SK-N-SH (cell line): ENCODE results near the gene SHC3. TPM values are rescaled to one million over a fixed set of nuclear protein-coding genes. Genes with fewer than 3 reads are reported as not detected.

ENCODE experiments used
- CTCF ChIA-PET: fragments of 300-600, 350-600 bp; formaldehyde crosslinking; extraction: SDS; loops from one replicate; lab custom pipeline; 2021; lab: Yijun Ruan, JAX
- POLR2A ChIA-PET: fragments of 350-600 bp; sonication (Branson Sonifier 250); formaldehyde crosslinking; extraction: SDS; loops from one replicate; lab custom pipeline; 2020; ENCODE audit warnings: antibody characterized with exemption, inconsistent platforms; lab: Yijun Ruan, JAX
- DNase-seq: peaks from one replicate; pipeline ENCODE4 v3.0.0; 2012
- H2AFZ ChIP-seq: fragments of 200-600 bp; sonication (generic); 2 replicates; pipeline ENCODE4 v1.8.1; 2016; ENCODE audit warnings: antibody characterized with exemption, mild to moderate bottlenecking, low read depth
- H3F3A ChIP-seq: fragments of 200-600 bp; sonication (generic); replicated peaks from 2 replicates; pipeline ENCODE3; 2016; ENCODE audit warnings: antibody characterized with exemption, mild to moderate bottlenecking; ENCODE audit not compliant: insufficient read depth
- H3K27ac ChIP-seq, 2 experiments: fragments of 200-500 bp in 1 of 2; fragments of 200-600 bp in 1 of 2; sonication (Bioruptor generic) in 1 of 2; sonication (generic), shearing (Covaris generic) in 1 of 2; 2 replicates each; pipeline versions ENCODE4 v1.5.1 to v1.6.1; 2014 to 2016; ENCODE audit warnings: low read depth in 2 of 2, inconsistent platforms in 1 of 2, low read length in 1 of 2, mild to moderate bottlenecking in 1 of 2, mixed read lengths in 1 of 2
- H3K27me3 ChIP-seq: fragments of 200-600 bp; sonication (generic), shearing (Covaris generic); 2 replicates; pipeline ENCODE4 v1.6.1; 2016; ENCODE audit warnings: mixed run types; ENCODE audit not compliant: insufficient read depth
- H3K36me3 ChIP-seq, 2 experiments: fragments of 200-500 bp in 1 of 2; fragments of 200-600 bp in 1 of 2; sonication (Bioruptor generic) in 1 of 2; sonication (generic) in 1 of 2; replicated peaks in 1 of 2; 2 replicates each; pipeline versions ENCODE3 to v1.5.1; 2014 to 2016; ENCODE audit warnings: low read length in 1 of 2, mild to moderate bottlenecking in 1 of 2; ENCODE audit not compliant: insufficient read depth in 2 of 2, control insufficient read depth in 1 of 2
- H3K4me1 ChIP-seq, 2 experiments: fragments of 200-500 bp in 1 of 2; fragments of 200-600 bp in 1 of 2; sonication (Bioruptor generic) in 1 of 2; sonication (generic), shearing (Covaris generic) in 1 of 2; 2 replicates each; pipeline versions ENCODE4 v1.5.1 to v1.6.1; 2014 to 2016; ENCODE audit warnings: low read depth in 1 of 2, low read length in 1 of 2, mixed run types in 1 of 2; ENCODE audit not compliant: insufficient read depth in 2 of 2, control insufficient read depth in 1 of 2
- H3K4me2 ChIP-seq: fragments of 200-600 bp; sonication (generic), shearing (Covaris generic); 2 replicates; pipeline ENCODE4 v1.6.1; 2017; ENCODE audit warnings: mixed run types
- H3K4me3 ChIP-seq, 2 experiments: fragments of 200-500 bp in 1 of 2; fragments of 200-600 bp in 1 of 2; sonication (Bioruptor generic) in 1 of 2; sonication (generic), shearing (Covaris generic) in 1 of 2; 2 replicates each; pipeline versions ENCODE4 v1.5.1 to v1.8.1; 2014 to 2016; ENCODE audit warnings: low read depth in 2 of 2, inconsistent platforms in 1 of 2, low read length in 1 of 2, mild to moderate bottlenecking in 1 of 2, mixed read lengths in 1 of 2, moderate library complexity in 1 of 2
- H3K79me2 ChIP-seq: fragments of 200-600 bp; sonication (generic); 2 replicates; pipeline ENCODE4 v1.8.1; 2017; ENCODE audit warnings: mild to moderate bottlenecking; ENCODE audit not compliant: insufficient read depth
- H3K9ac ChIP-seq: fragments of 200-600 bp; sonication (generic); 2 replicates; pipeline ENCODE4 v1.6.1; 2017; ENCODE audit warnings: mixed run types
- H3K9me2 ChIP-seq: fragments of 200-600 bp; sonication (generic); 2 replicates; pipeline ENCODE4 v1.6.1; 2017; ENCODE audit warnings: mixed run types
- H3K9me3 ChIP-seq: fragments of 200-600 bp; sonication (generic); 2 replicates; pipeline ENCODE4 v1.6.1; 2017; ENCODE audit warnings: mixed run types, mild to moderate bottlenecking, moderate library complexity
- H4K20me1 ChIP-seq: fragments of 200-600 bp; sonication (generic); 2 replicates; pipeline ENCODE4 v1.6.1; 2017; ENCODE audit warnings: mild to moderate bottlenecking, mixed run types; ENCODE audit not compliant: insufficient read depth
- EZH2phosphoT487 ChIP-seq: fragments of 200-600 bp; sonication (generic); IDR thresholded peaks from 2 replicates; pipeline ENCODE4 v1.6.1; 2017; ENCODE audit warnings: low read depth, mixed run types, mild to moderate bottlenecking, antibody characterized with exemption, moderate library complexity, borderline replicate concordance
- FOSL2 ChIP-seq: IDR thresholded peaks from 2 replicates; pipeline ENCODE4 v1.4.0; 2012; ENCODE audit warnings: low read depth, mild to moderate bottlenecking, moderate library complexity, borderline replicate concordance
- FOXM1 ChIP-seq: IDR thresholded peaks from 2 replicates; pipeline ENCODE4 v1.4.0; 2012; ENCODE audit warnings: low read depth, mild to moderate bottlenecking
- GABPA ChIP-seq: IDR thresholded peaks from 2 replicates; pipeline ENCODE4 v1.4.0; 2012; ENCODE audit warnings: low read depth, mild to moderate bottlenecking
- GATA2 ChIP-seq: sonication (generic); formaldehyde crosslinking; IDR thresholded peaks from 2 replicates; pipeline ENCODE4 v1.5.0; 2020; ENCODE audit warnings: mild to moderate bottlenecking, missing genetic modification reagents
- MEF2A ChIP-seq: IDR thresholded peaks from 2 replicates; pipeline ENCODE4 v1.4.0; 2012; ENCODE audit warnings: low read depth, borderline replicate concordance
- PBX3 ChIP-seq: IDR thresholded peaks from 2 replicates; pipeline ENCODE4; 2012
- POLR2AphosphoS5 ChIP-seq: IDR thresholded peaks from 2 replicates; pipeline ENCODE4 v1.6.1; 2012; ENCODE audit warnings: low read depth, low read length
- RAD21 ChIP-seq: IDR thresholded peaks from 2 replicates; pipeline ENCODE4 v1.6.1; 2012; ENCODE audit warnings: mild to moderate bottlenecking, low read length
- REST ChIP-seq: IDR thresholded peaks from 2 replicates; pipeline ENCODE4 v1.6.1; 2012; ENCODE audit warnings: mild to moderate bottlenecking, low read depth, low read length, moderate library complexity
- RFX5 ChIP-seq: IDR thresholded peaks from 2 replicates; pipeline ENCODE4 v1.6.1; 2012; ENCODE audit warnings: mild to moderate bottlenecking, improper control_type of control experiment, low read length
- SIN3A ChIP-seq: IDR thresholded peaks from 2 replicates; pipeline ENCODE4 v1.6.1; 2012; ENCODE audit warnings: low read depth, mild to moderate bottlenecking, low read length, moderate library complexity, borderline replicate concordance
- SMC3 ChIP-seq: IDR thresholded peaks from 2 replicates; pipeline ENCODE4 v1.6.1; 2012; ENCODE audit warnings: low read depth, low read length, improper control_type of control experiment
- WGBS: methylation state at CpG from one replicate; pipeline ENCODE4 v1.1.6; 2017; ENCODE audit warnings: low lambda C conversion rate; 5-methylcytosine and 5-hydroxymethylcytosine counted together
- polyA plus RNA-seq, 3 experiments: library from polyadenylated mRNA; depleted of rRNA; stranded (reverse); fragments of >200 nt; gene quantifications; 2 replicates each; pipeline ENCODE4 v1.2.3, GENCODE V29; 2012
- TF ChIP-seq, protein P1 (sequence below): fragments of 200-600 bp; sonication (generic); IDR thresholded peaks from 2 replicates; pipeline ENCODE4 v1.6.1; 2017; ENCODE audit warnings: antibody characterized with exemption, mild to moderate bottlenecking, moderate library complexity

Gene SHC3
- polyA plus RNA-seq, 1 of the 3 experiments (the other 2 are of a cell fraction): 3.2 TPM

GRCh38 chr9:89145097-89145496, 33.5 kb downstream of the SHC3 start:
- DNase-seq: no peak
- Histone ChIP-seq H3K4me1 (peaks cover 4 to 6% of the 10 kb centered on the region in 2 experiments; a peak in 3 of 4 replicates), H3K9me2 (no peaks in the 10 kb centered on the region), H3K9ac (no peak overlapping the region), H3K4me3 (no peak overlapping the region), H3K36me3 (no peaks in the 10 kb centered on the region), H3K4me2 (0 out of 2 replicates have a peak overlapping the region, but pooled peaks have one; percentile 13), H4K20me1 (no peaks in the 10 kb centered on the region), H3K9me3 (no peaks in the 10 kb centered on the region), H3F3A (peaks cover 11% of the 10 kb centered on the region), H3K27ac (no peak overlapping the region), H3K79me2 (peaks cover 95% of the 10 kb centered on the region), H3K27me3 (no peaks in the 10 kb centered on the region), H2AFZ (no peak overlapping the region)
- 93% methylated on average over 3 of the region's 3 CpGs for WGBS
- ChIA-PET POLR2A (no interaction called here), CTCF (no interaction called here)
- TF ChIP-seq POLR2AphosphoS5 (no peak), REST (no peak), FOSL2 (no peak), RAD21 (no peak), EZH2phosphoT487 (no peak), SIN3A (no peak), FOXM1 (no peak), MEF2A (no peak), GATA2 (CRISPR knock-in tag) (no peak)
- TF ChIP-seq, protein P1, sequence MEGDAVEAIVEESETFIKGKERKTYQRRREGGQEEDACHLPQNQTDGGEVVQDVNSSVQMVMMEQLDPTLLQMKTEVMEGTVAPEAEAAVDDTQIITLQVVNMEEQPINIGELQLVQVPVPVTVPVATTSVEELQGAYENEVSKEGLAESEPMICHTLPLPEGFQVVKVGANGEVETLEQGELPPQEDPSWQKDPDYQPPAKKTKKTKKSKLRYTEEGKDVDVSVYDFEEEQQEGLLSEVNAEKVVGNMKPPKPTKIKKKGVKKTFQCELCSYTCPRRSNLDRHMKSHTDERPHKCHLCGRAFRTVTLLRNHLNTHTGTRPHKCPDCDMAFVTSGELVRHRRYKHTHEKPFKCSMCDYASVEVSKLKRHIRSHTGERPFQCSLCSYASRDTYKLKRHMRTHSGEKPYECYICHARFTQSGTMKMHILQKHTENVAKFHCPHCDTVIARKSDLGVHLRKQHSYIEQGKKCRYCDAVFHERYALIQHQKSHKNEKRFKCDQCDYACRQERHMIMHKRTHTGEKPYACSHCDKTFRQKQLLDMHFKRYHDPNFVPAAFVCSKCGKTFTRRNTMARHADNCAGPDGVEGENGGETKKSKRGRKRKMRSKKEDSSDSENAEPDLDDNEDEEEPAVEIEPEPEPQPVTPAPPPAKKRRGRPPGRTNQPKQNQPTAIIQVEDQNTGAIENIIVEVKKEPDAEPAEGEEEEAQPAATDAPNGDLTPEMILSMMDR: no peak

DNA sequence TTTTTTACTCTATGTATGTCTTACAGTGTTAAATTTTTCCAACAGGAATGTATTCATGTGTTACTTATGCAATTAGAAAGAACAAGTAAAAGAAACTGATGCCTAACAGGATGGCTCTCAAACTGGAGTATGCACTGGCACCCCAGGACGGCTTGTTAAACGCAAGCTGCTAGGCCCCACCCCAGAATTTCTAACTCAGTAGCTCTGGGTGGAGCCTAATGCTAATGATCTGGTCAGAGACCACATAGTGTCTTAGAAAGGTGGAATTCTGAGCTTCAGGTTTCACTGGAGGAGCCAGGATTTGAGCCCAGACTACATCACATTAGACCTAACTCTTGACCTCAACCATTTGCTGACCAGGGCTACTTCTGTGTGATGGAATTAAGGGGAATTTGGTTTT, 34.4 kb downstream of the SHC3 start:
- Histone ChIP-seq H3K9me3 (no peaks in the 10 kb centered on the region), H3K9me2 (no peaks in the 10 kb centered on the region), H3K36me3 (no peaks in the 10 kb centered on the region), H3K79me2 (peaks cover 88% of the 10 kb centered on the region), H4K20me1 (no peaks in the 10 kb centered on the region), H3K27ac (no peak overlapping the region), H3K9ac (no peak overlapping the region), H2AFZ (no peak overlapping the region), H3K27me3 (no peaks in the 10 kb centered on the region), H3K4me3 (no peak overlapping the region), H3F3A (peaks cover 19% of the 10 kb centered on the region), H3K4me1 (peaks cover 5 to 14% of the 10 kb centered on the region in 2 experiments), H3K4me2 (no peak overlapping the region)
- 100% methylated on average over 2 of the region's 2 CpGs for WGBS
- no peak for DNase-seq
- ChIA-PET CTCF (no interaction called here), POLR2A (no interaction called here)
- TF ChIP-seq GABPA (no peak), RFX5 (no peak), SMC3 (no peak), PBX3 (no peak)
